GM19467 (cell line): ENCODE results near the gene CHIT1.

ENCODE experiments used
- ATAC-seq: cut with Tn5 transposase; IDR thresholded peaks from one replicate; pipeline ENCODE4 v1.9.1; 2021; ENCODE audit warnings: mild to moderate bottlenecking, moderate library complexity; ENCODE audit not compliant: unreplicated experiment

Gene CHIT1

GRCh38 chr1:203176273-203177035 is 53.0 kb downstream of the CHIT1 start:
- ATAC-seq, result no peak

GRCh38 chr1:203175827-203176241 is 53.6 kb downstream of the CHIT1 start:
- no peak for ATAC-seq

- no peak for ATAC-seq
Observed at GRCh38 chr1:203175237-203175826, 54.1 kb downstream of the CHIT1 start, which contains the start of gene MYBPH. MYBPH (minus strand) TSS chr1:203175826; CDS start chr1:203175755, 71 bp downstream.

- no peak for ATAC-seq
Observed at GRCh38 chr1:203174324-203174985, 55.0 kb downstream of the CHIT1 start.

- ATAC-seq, result peak; percentile 78
Observed at GRCh38 chr1:203173566-203173965, 55.9 kb downstream of the CHIT1 start.

- peak; percentile 7 for ATAC-seq
Observed at GRCh38 chr1:203173011-203173555, 56.4 kb downstream of the CHIT1 start.

- ATAC-seq, result no peak
Observed at GRCh38 chr1:203172184-203173010, 57.1 kb downstream of the CHIT1 start.

GRCh38 chr1:203171341-203172183 is 57.9 kb downstream of the CHIT1 start:
- no peak for ATAC-seq

- ATAC-seq, result no peak
Observed at GRCh38 chr1:203170625-203171330, 58.7 kb downstream of the CHIT1 start.

- no peak for ATAC-seq
Observed at GRCh38 chr1:203169770-203170520, 59.5 kb downstream of the CHIT1 start.

- ATAC-seq, result no peak
Observed at GRCh38 chr1:203168991-203169390, 60.5 kb downstream of the CHIT1 start.

GRCh38 chr1:203168256-203168786 is 61.2 kb downstream of the CHIT1 start:
- ATAC-seq, result no peak

GRCh38 chr1:203167913-203168200 is 61.6 kb downstream of the CHIT1 start:
- ATAC-seq, result no peak

GRCh38 chr1:203167026-203167912 is 62.2 kb downstream of the CHIT1 start:
- ATAC-seq, result no peak

- ATAC-seq, result no peak
Observed at GRCh38 chr1:203166192-203166940, 63.1 kb downstream of the CHIT1 start.
